Stimulated activated effector memory CD8-positive, alpha-beta T cell treated with anti-CD3 and anti-CD28 coated beads, Interleukin-12 subunit alpha, Interleukin-12 subunit beta, amount 100 ng/mL, for 72 hours (primary cell): ENCODE results near the gene ADCY5.

Experiments
- ATAC-seq: fragments of 150-1000 bp; cut with Tn5 transposase; 2 replicates; pipeline ENCODE4 v1.10.0; 2021
- DNase-seq, 2 donors: peaks; one replicate each; pipeline ENCODE4 v3.0.0; 2021 to 2022; ENCODE audit warnings: low spot score in 2 of 2
- H3K27ac Mint-ChIP-seq: one replicate; pipeline ENCODE4 v1.8.0; 2022; ENCODE audit warnings: mild to moderate bottlenecking, mixed read lengths
- H3K36me3 Mint-ChIP-seq: one replicate; pipeline ENCODE4 v1.8.0; 2022; ENCODE audit warnings: mild to moderate bottlenecking, mixed read lengths
- H3K4me1 Mint-ChIP-seq: one replicate; pipeline ENCODE4 v1.8.0; 2022; ENCODE audit warnings: mixed read lengths
- H3K4me3 Mint-ChIP-seq: one replicate; pipeline ENCODE4 v1.8.0; 2022; ENCODE audit warnings: mild to moderate bottlenecking, mixed read lengths
- H3K9me3 Mint-ChIP-seq: one replicate; pipeline ENCODE4 v1.8.0; 2022; ENCODE audit warnings: mixed read lengths

The ADCY5 gene

DNA sequence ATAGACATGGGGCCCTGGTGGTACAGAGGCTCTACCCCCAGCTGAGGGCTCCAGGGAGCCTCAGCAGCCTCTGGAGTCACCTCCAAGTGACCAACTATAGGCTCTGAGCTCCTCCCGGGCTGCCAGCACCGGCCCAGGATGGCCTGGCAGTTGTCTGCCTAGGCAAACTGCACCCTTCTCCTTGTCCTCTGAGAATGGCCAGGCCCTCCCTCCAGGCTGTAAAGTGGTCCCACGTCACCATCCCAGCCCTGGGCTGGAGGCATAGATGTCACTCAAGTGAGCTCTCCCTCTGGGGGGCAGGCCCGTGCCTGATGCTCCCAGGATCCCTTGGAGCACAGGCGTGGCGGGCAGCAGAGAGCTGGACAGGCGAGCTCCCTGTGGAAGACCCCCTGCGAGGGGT lies 127.1 kb downstream of the ADCY5 start:
- no peak overlapping the region for H3K4me3 Mint-ChIP-seq

GRCh38 chr3:123320221-123320620 lies 128.7 kb downstream of the ADCY5 start:
- no peak for ATAC-seq
- Mint-ChIP-seq H3K36me3 (no peaks in the 10 kb centered on the region), H3K4me3 (no peak overlapping the region)

More for the DNA sequence above, 127.1 kb downstream of the ADCY5 start:
- DNase-seq, result no peak
- H3K36me3 Mint-ChIP-seq, result no peaks in the 10 kb centered on the region
- no peak overlapping the region for H3K27ac Mint-ChIP-seq
- H3K4me1 Mint-ChIP-seq, result no peaks in the 10 kb centered on the region
- no peaks in the 10 kb centered on the region for H3K9me3 Mint-ChIP-seq
- ATAC-seq, result no peak

GRCh38 chr3:123319760-123320159 lies 129.1 kb downstream of the ADCY5 start:
- ATAC-seq (no peak), DNase-seq (no peak)
- H3K27ac Mint-ChIP-seq, result no peak overlapping the region
- peaks cover 3% of the 10 kb centered on the region for H3K4me1 Mint-ChIP-seq
- no peaks in the 10 kb centered on the region for H3K9me3 Mint-ChIP-seq
- no peak overlapping the region for H3K4me3 Mint-ChIP-seq
- no peaks in the 10 kb centered on the region for H3K36me3 Mint-ChIP-seq

More at GRCh38 chr3:123320221-123320620, 128.7 kb downstream of the ADCY5 start:
- no peaks in the 10 kb centered on the region for H3K4me1 Mint-ChIP-seq
- H3K9me3 Mint-ChIP-seq, result no peaks in the 10 kb centered on the region
- no peak overlapping the region for H3K27ac Mint-ChIP-seq
- DNase-seq, result no peak

DNA sequence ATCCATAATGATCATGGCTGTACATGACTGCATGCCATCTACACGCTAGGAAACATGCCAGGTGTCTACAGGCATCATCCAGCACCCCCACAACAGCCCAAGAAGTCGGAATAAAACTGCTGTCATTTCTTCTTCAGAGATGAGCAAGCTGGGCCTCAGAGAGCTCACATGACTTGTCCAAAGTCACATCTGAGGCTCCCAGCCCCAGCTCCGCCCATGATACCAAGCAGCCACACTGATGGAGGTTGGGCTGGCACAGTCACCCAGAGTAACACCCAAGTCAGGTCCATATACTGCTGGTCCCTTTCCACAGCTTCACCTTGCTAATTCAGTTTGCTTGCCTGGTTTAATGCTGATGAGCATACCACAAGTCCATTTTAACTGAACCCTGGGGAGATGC lies 130.5 kb downstream of the ADCY5 start:
- Mint-ChIP-seq H3K27ac (peak overlapping the region; percentile 61), H3K9me3 (no peaks in the 10 kb centered on the region), H3K36me3 (no peaks in the 10 kb centered on the region), H3K4me3 (no peak overlapping the region), H3K4me1 (peaks cover 10% of the 10 kb centered on the region)
- peak; percentile 52 for ATAC-seq
- DNase-seq, result no peak

DNA sequence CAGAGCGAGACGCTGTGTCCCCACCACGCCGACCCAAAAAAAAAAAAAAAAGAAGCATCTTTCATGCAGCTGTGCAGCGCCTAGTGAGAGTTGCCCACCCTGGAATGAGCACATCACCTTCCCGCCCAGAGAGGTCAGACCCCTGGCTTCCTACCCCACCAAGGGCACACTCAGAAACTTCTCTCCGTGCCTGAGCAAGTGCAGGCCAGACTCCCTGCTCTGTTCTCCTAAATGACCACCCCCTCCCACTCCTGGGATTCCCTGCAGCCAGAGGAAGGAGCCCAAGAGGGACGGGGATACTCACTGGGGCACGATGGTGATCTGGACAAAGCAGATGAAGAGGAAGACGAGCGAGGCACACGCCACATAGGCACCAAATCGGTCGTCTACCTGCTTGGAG lies 131.2 kb downstream of the ADCY5 start:
- Mint-ChIP-seq H3K27ac (peak overlapping the region; percentile 61), H3K4me3 (no peak overlapping the region), H3K36me3 (no peaks in the 10 kb centered on the region), H3K9me3 (no peaks in the 10 kb centered on the region), H3K4me1 (peaks cover 10% of the 10 kb centered on the region)
- no peak for DNase-seq
- peak; percentile 2 for ATAC-seq

DNA sequence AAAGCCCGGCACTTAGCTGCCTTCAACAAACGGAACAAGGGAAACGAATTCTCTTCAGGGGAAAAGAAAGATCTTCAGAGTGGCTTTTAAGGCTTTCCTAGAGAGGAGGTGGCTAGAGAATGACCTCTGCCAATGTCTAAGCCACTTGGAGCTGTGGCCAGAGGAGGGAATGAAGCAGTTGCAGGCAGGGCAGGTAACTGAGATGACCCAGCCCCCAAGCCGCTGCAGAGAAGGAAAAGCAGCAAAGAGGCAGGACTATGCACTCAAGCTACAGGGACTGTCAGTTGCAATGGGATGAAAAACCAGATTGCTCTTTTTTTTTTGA lies 133.7 kb downstream of the ADCY5 start:
- Mint-ChIP-seq H3K36me3 (no peaks in the 10 kb centered on the region), H3K27ac (no peak overlapping the region), H3K9me3 (no peaks in the 10 kb centered on the region)

GRCh38 chr3:123314359-123315270 lies 134.3 kb downstream of the ADCY5 start:
- Mint-ChIP-seq H3K36me3 (no peaks in the 10 kb centered on the region), H3K4me1 (peaks cover 10% of the 10 kb centered on the region), H3K4me3 (no peak overlapping the region), H3K9me3 (no peaks in the 10 kb centered on the region), H3K27ac (no peak overlapping the region)
- DNase-seq, result no peak
- no peak for ATAC-seq

More for the DNA sequence above, 133.7 kb downstream of the ADCY5 start:
- no peak overlapping the region for H3K4me3 Mint-ChIP-seq
- ATAC-seq, result no peak
- DNase-seq, result no peak
- peaks cover 10% of the 10 kb centered on the region for H3K4me1 Mint-ChIP-seq

GRCh38 chr3:123313889-123314288 lies 135.0 kb downstream of the ADCY5 start:
- H3K9me3 Mint-ChIP-seq, result no peaks in the 10 kb centered on the region
- peaks cover 10% of the 10 kb centered on the region for H3K4me1 Mint-ChIP-seq
- no peaks in the 10 kb centered on the region for H3K36me3 Mint-ChIP-seq
- ATAC-seq (no peak), DNase-seq (no peak)
- H3K27ac Mint-ChIP-seq, result no peak overlapping the region
- H3K4me3 Mint-ChIP-seq, result no peak overlapping the region

DNA sequence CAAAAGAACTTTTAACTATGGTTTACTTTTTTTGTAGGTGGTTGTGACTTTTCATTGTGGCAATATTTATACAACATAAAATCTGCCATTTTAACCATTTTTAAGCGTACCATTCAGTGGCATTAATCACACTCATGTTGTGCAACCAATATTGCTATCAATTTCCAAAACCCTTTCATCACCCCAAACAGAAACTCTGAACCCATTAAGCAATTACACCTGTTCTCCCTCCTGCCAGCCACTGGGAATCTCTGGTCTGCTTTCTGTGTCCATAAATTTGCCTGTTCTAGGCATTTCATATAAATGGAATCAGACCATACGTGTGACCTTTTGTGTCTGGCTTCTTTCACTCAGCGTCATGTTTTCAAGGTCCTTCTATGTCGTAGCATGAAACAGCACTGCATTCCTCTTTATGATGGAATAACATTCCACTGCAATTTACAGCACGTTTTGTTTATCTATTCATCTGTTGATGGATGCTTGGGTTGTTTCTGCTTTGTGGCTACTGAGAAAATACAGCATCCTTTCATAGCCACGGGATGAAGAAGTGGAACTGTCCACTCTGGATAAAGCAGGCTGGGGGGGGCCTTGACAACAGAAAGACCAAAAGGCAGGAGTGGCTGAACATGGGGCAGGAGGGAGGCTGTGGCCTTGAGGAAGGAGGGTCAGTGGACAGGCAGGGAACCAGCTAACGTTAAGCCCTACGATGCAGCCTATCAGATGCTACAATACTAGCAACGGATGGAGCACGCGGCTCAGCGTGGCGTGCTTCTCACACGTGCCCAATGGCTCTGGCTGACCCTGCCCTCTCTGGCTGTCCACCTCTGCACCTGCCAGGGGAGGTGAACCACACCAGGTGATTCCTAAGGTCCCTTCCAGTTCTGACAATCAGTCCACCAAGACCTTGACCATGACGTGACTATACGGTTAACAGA lies 136.3 kb downstream of the ADCY5 start:
- DNase-seq (no peak), ATAC-seq (no peak)
- Mint-ChIP-seq H3K4me1 (peaks cover 10% of the 10 kb centered on the region), H3K27ac (no peak overlapping the region), H3K9me3 (no peaks in the 10 kb centered on the region), H3K4me3 (no peak overlapping the region), H3K36me3 (no peaks in the 10 kb centered on the region)

DNA sequence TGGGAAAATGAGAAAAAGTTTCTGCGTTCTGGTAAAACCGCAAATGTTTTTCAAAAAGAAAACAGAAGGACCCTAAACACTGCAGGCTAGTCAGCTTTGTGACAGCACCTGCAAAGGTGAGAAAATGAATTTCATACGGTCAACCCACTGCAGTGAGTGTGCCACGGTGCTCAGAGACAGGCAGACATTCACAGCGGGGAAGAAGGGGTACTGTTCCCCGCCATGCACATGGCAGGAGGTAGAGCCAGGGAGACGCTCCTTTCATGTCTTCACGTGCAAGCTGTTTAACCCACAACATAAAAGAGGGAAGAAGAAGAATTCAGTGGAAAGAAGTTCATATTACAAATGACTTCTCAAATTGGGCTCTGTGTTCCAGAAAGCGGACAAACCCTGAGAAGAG lies 137.7 kb downstream of the ADCY5 start:
- no peak for DNase-seq

GRCh38 chr3:123310741-123311140 lies 138.1 kb downstream of the ADCY5 start:
- Mint-ChIP-seq H3K9me3 (no peaks in the 10 kb centered on the region), H3K27ac (no peak overlapping the region)
- ATAC-seq, result no peak

More for the DNA sequence above, 137.7 kb downstream of the ADCY5 start:
- Mint-ChIP-seq H3K27ac (no peak overlapping the region), H3K9me3 (no peaks in the 10 kb centered on the region), H3K4me3 (no peak overlapping the region), H3K36me3 (no peaks in the 10 kb centered on the region), H3K4me1 (peaks cover 10% of the 10 kb centered on the region)
- ATAC-seq, result no peak

DNA sequence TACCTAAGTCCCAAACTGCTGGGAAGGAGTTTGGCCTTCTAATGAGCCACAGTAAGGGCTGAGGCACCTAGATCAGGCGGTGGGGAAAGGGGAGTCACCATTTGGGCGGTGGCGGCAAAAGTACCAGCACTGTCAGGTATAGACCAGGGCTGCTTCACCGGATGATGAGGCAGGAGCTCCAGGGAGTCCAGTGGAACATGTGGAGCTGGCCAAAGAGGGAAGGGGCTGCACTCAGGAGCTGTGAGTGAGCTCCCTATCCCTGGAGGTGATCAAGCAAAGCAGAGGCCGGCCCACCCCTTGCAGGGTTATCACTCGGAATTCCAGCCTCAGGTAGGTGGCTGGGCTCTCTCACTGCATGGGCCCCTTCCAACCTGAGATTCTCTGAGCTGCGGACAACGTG lies 138.7 kb downstream of the ADCY5 start:
- no peaks in the 10 kb centered on the region for H3K36me3 Mint-ChIP-seq
- DNase-seq (no peak), ATAC-seq (no peak)
- no peak overlapping the region for H3K27ac Mint-ChIP-seq
- no peaks in the 10 kb centered on the region for H3K9me3 Mint-ChIP-seq
- peaks cover 10% of the 10 kb centered on the region for H3K4me1 Mint-ChIP-seq
- no peak overlapping the region for H3K4me3 Mint-ChIP-seq

More at GRCh38 chr3:123310741-123311140, 138.1 kb downstream of the ADCY5 start:
- Mint-ChIP-seq H3K4me1 (peaks cover 10% of the 10 kb centered on the region), H3K36me3 (no peaks in the 10 kb centered on the region), H3K4me3 (no peak overlapping the region)
- DNase-seq, result no peak

DNA sequence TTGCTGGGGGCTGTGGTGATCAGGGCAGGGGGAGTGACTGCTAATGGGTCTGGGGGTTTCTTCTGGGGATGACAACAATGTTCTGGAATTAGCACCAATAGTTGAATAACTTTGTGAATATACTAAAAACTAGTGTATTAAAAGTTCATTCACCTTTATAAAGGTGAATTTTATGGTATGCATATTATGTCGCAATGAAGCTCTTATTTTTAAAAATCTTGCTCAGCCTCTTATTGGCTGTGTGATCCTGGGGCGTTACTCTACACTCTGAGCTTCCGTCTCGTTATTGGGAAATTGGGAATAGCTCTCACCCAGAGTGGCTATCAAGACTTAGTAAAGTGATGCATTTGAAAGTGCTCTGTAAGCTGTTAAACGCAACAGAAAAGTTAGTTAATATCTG lies 141.8 kb downstream of the ADCY5 start:
- Mint-ChIP-seq H3K4me1 (no peaks in the 10 kb centered on the region), H3K4me3 (no peak overlapping the region), H3K27ac (no peak overlapping the region), H3K36me3 (no peaks in the 10 kb centered on the region), H3K9me3 (no peaks in the 10 kb centered on the region)
- no peak for DNase-seq
- ATAC-seq, result no peak

DNA sequence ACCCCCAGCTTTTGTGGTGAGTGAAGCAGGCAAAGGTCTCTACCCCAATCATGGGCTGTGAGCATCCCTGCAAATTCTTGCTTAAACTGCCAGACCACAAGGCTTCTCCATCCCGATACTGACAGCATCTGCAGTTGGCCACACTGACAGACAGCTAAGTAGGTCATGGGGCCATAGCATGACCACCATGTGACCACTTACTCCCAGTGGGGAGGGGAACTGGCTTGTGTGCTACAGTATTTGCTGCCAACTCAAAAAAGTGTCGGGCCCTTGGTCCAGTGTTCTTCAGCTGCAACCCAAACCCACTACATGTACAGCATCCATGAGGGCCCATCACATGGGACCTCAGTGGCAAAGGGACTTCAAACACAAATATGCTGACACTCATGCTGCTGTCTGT lies 143.7 kb downstream of the ADCY5 start:
- DNase-seq (no peak), ATAC-seq (no peak)
- Mint-ChIP-seq H3K9me3 (no peaks in the 10 kb centered on the region), H3K4me1 (no peaks in the 10 kb centered on the region), H3K36me3 (no peaks in the 10 kb centered on the region), H3K4me3 (no peak overlapping the region), H3K27ac (no peak overlapping the region)

- no peak overlapping the region for H3K4me3 Mint-ChIP-seq
These were observed 144.8 kb downstream of the ADCY5 start for GRCh38 chr3:123303976-123304560.

More at GRCh38 chr3:123303976-123304560, 144.8 kb downstream of the ADCY5 start:
- no peaks in the 10 kb centered on the region for H3K4me1 Mint-ChIP-seq
- DNase-seq (no peak), ATAC-seq (no peak)
- no peaks in the 10 kb centered on the region for H3K9me3 Mint-ChIP-seq
- no peaks in the 10 kb centered on the region for H3K36me3 Mint-ChIP-seq
- no peak overlapping the region for H3K27ac Mint-ChIP-seq
